HepG2 (cell line): Measurements from ENCODE around the gene PIM1. TPM values are rescaled to one million over a fixed set of nuclear protein-coding genes. Genes with fewer than 3 reads are reported as not detected.

Experiments
- CCAR2 ChIP-seq: fragments of 200-400 bp; formaldehyde crosslinking; optimal IDR thresholded peaks from 2 replicates; pipeline ENCODE3; 2018; ENCODE audit warnings: low read depth, mild to moderate bottlenecking, low read length, moderate library complexity
- ELF4 ChIP-seq: sonication (generic); formaldehyde crosslinking; IDR thresholded peaks from 2 replicates; pipeline ENCODE4 v1.5.0; 2020; ENCODE audit warnings: missing genetic modification reagents, mild to moderate bottlenecking, moderate library complexity, borderline replicate concordance
- HOXA7 ChIP-seq: sonication (generic); formaldehyde crosslinking; IDR thresholded peaks from 2 replicates; pipeline ENCODE4 v1.8.1; 2022; ENCODE audit warnings: mild to moderate bottlenecking, missing genetic modification reagents, moderate library complexity
- MZF1 ChIP-seq: sonication (generic); formaldehyde crosslinking; IDR thresholded peaks from 2 replicates; pipeline ENCODE4 v1.8.1; 2023; ENCODE audit warnings: mild to moderate bottlenecking, missing genetic modification reagents, borderline replicate concordance
- SRSF1 ChIP-seq: fragments of 200-400 bp; formaldehyde crosslinking; optimal IDR thresholded peaks from 2 replicates; pipeline ENCODE3; 2017; ENCODE audit warnings: mild to moderate bottlenecking, low read depth, low read length, moderate library complexity
- THAP9 ChIP-seq: sonication (generic); formaldehyde crosslinking; IDR thresholded peaks from 2 replicates; pipeline ENCODE4; 2020; ENCODE audit warnings: missing genetic modification reagents, mild to moderate bottlenecking, borderline replicate concordance
- TMF1 ChIP-seq: sonication (generic); formaldehyde crosslinking; IDR thresholded peaks from 2 replicates; pipeline ENCODE4 v1.8.1; 2022; ENCODE audit warnings: low read depth, missing genetic modification reagents
- ZBTB25 ChIP-seq: IDR thresholded peaks from 2 replicates; pipeline ENCODE4 v1.6.1; 2018; ENCODE audit warnings: missing genetic modification reagents
- ZFX ChIP-seq: sonication (generic); formaldehyde crosslinking; IDR thresholded peaks from 2 replicates; pipeline ENCODE4 v1.4.0; 2020; ENCODE audit warnings: mild to moderate bottlenecking, low read depth, missing genetic modification reagents, moderate library complexity
- ZIK1 ChIP-seq: sonication (generic); formaldehyde crosslinking; IDR thresholded peaks from 2 replicates; pipeline ENCODE4 v1.5.0; 2020; ENCODE audit warnings: mild to moderate bottlenecking, low read depth, missing genetic modification reagents, borderline replicate concordance
- ZMAT5 ChIP-seq: sonication (generic); formaldehyde crosslinking; IDR thresholded peaks from 2 replicates; pipeline ENCODE4 v1.5.0; 2020; ENCODE audit warnings: mild to moderate bottlenecking, low read depth, missing genetic modification reagents, borderline replicate concordance
- ZNF337 ChIP-seq: sonication (generic); formaldehyde crosslinking; IDR thresholded peaks from 2 replicates; pipeline ENCODE4 v1.5.1; 2020; ENCODE audit warnings: missing genetic modification reagents, low read depth, mild to moderate bottlenecking, borderline replicate concordance
- ZNF512 ChIP-seq: sonication (generic); formaldehyde crosslinking; IDR thresholded peaks from 2 replicates; pipeline ENCODE4 v1.4.0; 2020; ENCODE audit warnings: mild to moderate bottlenecking, missing genetic modification reagents
- ZNF580 ChIP-seq: IDR thresholded peaks from 2 replicates; pipeline ENCODE4 v1.6.1; 2016; ENCODE audit warnings: low read depth, borderline replicate concordance
- ZNF773 ChIP-seq: sonication (generic); formaldehyde crosslinking; IDR thresholded peaks from 2 replicates; pipeline ENCODE4 v1.4.0; 2020; ENCODE audit warnings: missing genetic modification reagents, borderline replicate concordance
- polyA plus RNA-seq, 8 experiments: library from polyadenylated mRNA; depleted of rRNA in 3 of 8; stranded (reverse) in 7 of 8; unstranded in 1 of 8; fragments of >200 nt; fragmentation: Illumina TruSeq in 4 of 8; extraction: Trizol in 4 of 8; gene quantifications; 2 replicates each; pipeline versions ENCODE4 v1.2.1 to v1.2.3, GENCODE V29; 2011 to 2016; ENCODE audit warnings: low read depth in 4 of 8, missing spikeins in 1 of 8, mixed read lengths in 1 of 8; ENCODE audit not compliant: insufficient read depth in 1 of 8
- total RNA-seq, 5 experiments: library from RNA; depleted of rRNA; stranded (reverse); fragments of >200 nt; fragmentation: Illumina TruSeq; extraction: Trizol; gene quantifications; 2 replicates each; pipeline ENCODE4 v1.2.3, GENCODE V29; 2016; ENCODE audit warnings: low read depth in 1 of 5

PIM1 gene
- total and polyA plus RNA-seq, 2 of the 13 experiments (the other 11 are each of a cell fraction or from before 2014, with no cell fraction given) = 29.4 to 117 TPM

- peak; percentile 52; the same call in 1 of the 2 replicates for TF ChIP-seq ZFX (CRISPR knock-in tag)
- TF ChIP-seq ZBTB25 (CRISPR knock-in tag) = no peak
- no peak for TF ChIP-seq SRSF1
- TF ChIP-seq CCAR2 = no peak
- no peak for TF ChIP-seq TMF1
- peak; percentile 15; the same call in 1 of the 2 replicates for TF ChIP-seq ZNF580 (CRISPR knock-in tag)
- no peak for TF ChIP-seq ZNF773 (CRISPR knock-in tag)
- peak; percentile 78; the same call in 1 of the 2 replicates for TF ChIP-seq MZF1 (CRISPR knock-in tag)
- no peak for TF ChIP-seq ZMAT5 (CRISPR knock-in tag)
- no peak for TF ChIP-seq ELF4 (CRISPR knock-in tag)
- TF ChIP-seq ZNF512 = peak; percentile 32; the same call in 1 of the 2 replicates
- TF ChIP-seq ZNF337 (CRISPR knock-in tag) = no peak
- TF ChIP-seq ZIK1 (CRISPR knock-in tag) = no peak
- no peak for TF ChIP-seq HOXA7 (CRISPR knock-in tag)
- no peak for TF ChIP-seq THAP9 (CRISPR knock-in tag)
Observed at GRCh38 chr6:37168811-37169495, 999 bp upstream of the PIM1 start (continued).
